Effector CD8-positive, alpha-beta T cell (primary cell): ENCODE data around the gene SEMA6D.

Experiments
- DNase-seq: peaks from one replicate; lab custom pipeline; 2025; lab: John Stamatoyannopoulos, UW
- total RNA-seq, 4 experiments: gene quantifications; one replicate each; lab custom pipeline; 2026; lab: John Stamatoyannopoulos, UW

Gene SEMA6D
- 0 reads per million in 4 experiments for total RNA-seq

GRCh38 chr15:47717036-47717612, at the start of gene SEMA6D:
Gene SEMA6D, plus strand, starts transcription at chr15:47717505. Its CDS starts 42,294 bp downstream, at chr15:47759799.
- no peak for DNase-seq

GRCh38 chr15:47669221-47669620, 48.1 kb upstream of the SEMA6D start:
- DNase-seq: no peak

- DNase-seq: no peak
These were observed 46.9 kb upstream of the SEMA6D start for GRCh38 chr15:47670365-47670764.

GRCh38 chr15:47673232-47673761, 44.0 kb upstream of the SEMA6D start:
- DNase-seq: no peak

GRCh38 chr15:47674586-47675232, 42.6 kb upstream of the SEMA6D start:
- no peak for DNase-seq

GRCh38 chr15:47675735-47676134, 41.6 kb upstream of the SEMA6D start:
- no peak for DNase-seq

- no peak for DNase-seq
These were observed 39.3 kb upstream of the SEMA6D start for GRCh38 chr15:47678040-47678439.

GRCh38 chr15:47682661-47683060, 34.6 kb upstream of the SEMA6D start:
- DNase-seq: no peak

- DNase-seq: no peak
These were observed 32.0 kb upstream of the SEMA6D start for GRCh38 chr15:47685141-47685870.

- DNase-seq: no peak
These were observed 28.7 kb upstream of the SEMA6D start for GRCh38 chr15:47688573-47689086.

GRCh38 chr15:47689660-47690059, 27.6 kb upstream of the SEMA6D start:
- no peak for DNase-seq

GRCh38 chr15:47691882-47692281, 25.4 kb upstream of the SEMA6D start:
- DNase-seq: no peak

- DNase-seq: no peak
These were observed 21.0 kb upstream of the SEMA6D start for GRCh38 chr15:47696351-47696750.

GRCh38 chr15:47705281-47705997, 11.9 kb upstream of the SEMA6D start:
- DNase-seq: no peak

GRCh38 chr15:47707391-47707790, 9.9 kb upstream of the SEMA6D start:
- DNase-seq: no peak

GRCh38 chr15:47708161-47708980, 8.9 kb upstream of the SEMA6D start:
- DNase-seq: no peak

- DNase-seq: no peak
These were observed 5.7 kb upstream of the SEMA6D start for GRCh38 chr15:47711655-47712054.

- no peak for DNase-seq
These were observed 1.9 kb upstream of the SEMA6D start for GRCh38 chr15:47715402-47715801.

- no peak for DNase-seq
These were observed 1.4 kb upstream of the SEMA6D start for GRCh38 chr15:47715856-47716445.

GRCh38 chr15:47716516-47716915, 789 bp upstream of the SEMA6D start:
- DNase-seq: no peak
